Dedifferentiated amniotic fluid mesenchymal stem cell (primary cell): Measurements from ENCODE around the gene C20orf204.

Experiments
- DNase-seq: peaks from one replicate; pipeline ENCODE4 v3.0.0-alpha.2; 2016; ENCODE audit errors: extremely low spot score

Gene C20orf204

GRCh38 chr20:64042054-64042781 is 6.2 kb downstream of the C20orf204 start:
- DNase-seq: no peak

- DNase-seq: no peak
Measured at GRCh38 chr20:64043768-64044167, 7.8 kb downstream of the C20orf204 start.

GRCh38 chr20:64044484-64045247 is 8.7 kb downstream of the C20orf204 start:
- peak; percentile 77 for DNase-seq

DNA sequence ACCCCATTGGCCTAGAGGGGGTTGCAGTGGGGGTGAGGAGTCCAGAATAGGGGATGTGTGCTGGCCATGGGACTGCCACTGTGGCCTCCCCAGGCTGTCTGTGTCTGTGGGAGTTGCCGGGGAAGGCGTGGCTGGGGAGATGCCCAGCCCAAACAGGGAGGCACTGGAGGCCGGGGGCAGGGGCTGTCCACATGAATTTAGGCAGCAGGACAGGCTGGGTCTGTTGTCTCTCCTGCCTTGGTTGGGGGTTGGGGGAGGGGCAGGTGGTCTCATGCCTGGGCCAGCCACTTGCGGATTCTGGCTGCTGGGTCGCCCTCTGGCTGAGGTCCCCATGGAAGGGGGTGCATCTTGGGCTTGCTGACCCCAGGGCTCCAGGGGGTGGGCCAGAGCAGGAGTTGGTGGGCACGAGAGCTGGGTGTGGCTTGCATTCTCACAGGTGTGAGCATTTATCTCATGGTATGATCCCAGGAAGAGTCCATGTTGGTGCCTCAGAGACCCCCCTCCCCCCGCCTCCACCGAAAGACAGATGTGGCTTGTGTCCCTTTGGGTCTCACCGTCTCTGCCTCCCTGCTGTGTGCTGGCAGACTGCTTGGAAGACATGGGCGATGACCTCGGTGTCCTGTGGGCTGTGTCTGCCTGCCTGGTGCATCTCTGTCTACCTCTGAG is 9.5 kb downstream of the C20orf204 start:
- DNase-seq: no peak

GRCh38 chr20:64047046-64047389 is 11.0 kb downstream of the C20orf204 start:
- no peak for DNase-seq

DNA sequence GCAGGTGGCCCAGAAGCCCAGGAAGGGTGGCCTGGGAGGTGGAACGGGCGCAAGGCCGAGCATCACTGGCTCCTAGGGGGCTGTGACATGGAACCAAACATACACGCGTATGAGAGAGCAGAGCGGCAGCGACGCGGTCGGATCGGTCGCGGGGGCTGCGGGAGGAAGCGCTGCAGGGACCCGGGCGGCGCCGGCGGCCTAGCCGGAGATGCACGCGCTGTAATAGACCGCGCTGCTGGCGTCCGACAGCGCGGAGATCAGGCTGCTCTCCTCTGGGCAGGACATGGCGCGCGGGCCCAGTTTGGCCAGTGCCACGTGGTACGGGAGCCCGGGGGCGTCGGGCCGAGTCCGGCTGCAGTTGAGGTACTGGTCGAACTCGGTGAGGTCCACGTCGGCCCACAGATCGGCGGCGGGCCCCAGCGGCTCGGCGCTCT is 12.0 kb downstream of the C20orf204 start:
- DNase-seq: no peak

- no peak for DNase-seq
Measured at GRCh38 chr20:64048402-64049044, 12.5 kb downstream of the C20orf204 start.

DNA sequence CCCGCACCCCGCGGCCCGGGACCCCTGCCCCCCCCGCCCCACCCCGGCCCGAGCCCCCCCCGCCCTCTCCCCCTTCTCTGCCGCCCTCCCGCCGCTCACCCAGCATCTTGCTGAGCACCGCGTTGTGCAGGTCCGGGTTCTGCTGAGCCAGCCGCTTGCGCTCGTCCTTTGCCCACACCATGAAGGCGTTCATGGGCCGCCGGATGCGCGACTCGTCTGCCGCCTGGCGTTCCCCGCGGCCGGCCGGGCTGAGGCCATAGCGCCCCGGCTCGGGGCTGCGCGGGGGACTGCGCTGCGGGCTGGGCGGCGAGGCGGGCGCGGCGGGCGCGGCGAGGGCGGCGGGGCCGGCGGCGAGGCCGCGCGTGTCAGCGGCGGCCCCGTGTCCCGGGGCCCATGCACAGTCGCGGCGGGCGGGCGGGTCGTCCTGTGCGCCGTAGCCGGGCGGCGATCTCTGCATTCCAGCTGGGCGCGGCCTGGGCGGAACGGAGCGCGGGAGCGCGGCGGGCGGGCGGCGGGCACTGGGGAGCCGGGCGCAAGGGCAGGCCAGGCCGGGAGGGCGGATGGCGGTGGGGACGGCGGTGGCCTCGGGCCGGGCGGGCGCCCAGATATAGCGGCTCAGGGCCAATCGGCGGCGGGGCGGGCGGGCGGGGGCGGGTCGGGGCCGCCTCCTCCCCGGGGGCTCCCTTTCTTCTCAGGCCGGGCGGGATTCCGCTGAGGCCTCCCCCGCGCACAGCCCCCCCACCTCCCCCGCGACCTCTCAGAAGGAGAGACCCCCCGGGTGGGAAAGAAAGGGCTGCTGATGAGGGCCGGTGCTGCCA is 13.3 kb downstream of the C20orf204 start, which contains the start of gene SOX18:
Gene SOX18 (minus strand): TSS at position 580 of the 818 bp plus-strand sequence. CDS start 123 bp downstream, at position 457.
- no peak for DNase-seq

DNA sequence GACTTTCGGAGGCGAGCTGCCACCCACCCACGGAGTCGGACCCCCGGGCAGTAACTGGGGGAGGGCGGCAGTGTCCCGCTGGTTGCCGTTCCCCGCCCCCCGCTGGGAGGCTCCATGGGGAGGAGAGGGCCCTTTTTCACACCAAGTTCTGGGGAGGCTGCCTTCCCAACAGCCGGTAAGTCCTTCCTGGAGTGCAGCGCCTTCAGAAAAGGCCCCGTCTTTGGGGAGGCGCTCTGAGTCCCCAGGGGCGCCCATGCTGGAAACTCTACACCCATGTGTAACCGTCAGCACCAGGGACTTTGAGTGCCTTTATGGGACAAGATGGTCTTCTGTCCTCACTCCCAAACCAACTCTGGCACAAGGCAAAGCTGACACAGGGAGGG is 13.9 kb downstream of the C20orf204 start:
- DNase-seq: no peak

DNA sequence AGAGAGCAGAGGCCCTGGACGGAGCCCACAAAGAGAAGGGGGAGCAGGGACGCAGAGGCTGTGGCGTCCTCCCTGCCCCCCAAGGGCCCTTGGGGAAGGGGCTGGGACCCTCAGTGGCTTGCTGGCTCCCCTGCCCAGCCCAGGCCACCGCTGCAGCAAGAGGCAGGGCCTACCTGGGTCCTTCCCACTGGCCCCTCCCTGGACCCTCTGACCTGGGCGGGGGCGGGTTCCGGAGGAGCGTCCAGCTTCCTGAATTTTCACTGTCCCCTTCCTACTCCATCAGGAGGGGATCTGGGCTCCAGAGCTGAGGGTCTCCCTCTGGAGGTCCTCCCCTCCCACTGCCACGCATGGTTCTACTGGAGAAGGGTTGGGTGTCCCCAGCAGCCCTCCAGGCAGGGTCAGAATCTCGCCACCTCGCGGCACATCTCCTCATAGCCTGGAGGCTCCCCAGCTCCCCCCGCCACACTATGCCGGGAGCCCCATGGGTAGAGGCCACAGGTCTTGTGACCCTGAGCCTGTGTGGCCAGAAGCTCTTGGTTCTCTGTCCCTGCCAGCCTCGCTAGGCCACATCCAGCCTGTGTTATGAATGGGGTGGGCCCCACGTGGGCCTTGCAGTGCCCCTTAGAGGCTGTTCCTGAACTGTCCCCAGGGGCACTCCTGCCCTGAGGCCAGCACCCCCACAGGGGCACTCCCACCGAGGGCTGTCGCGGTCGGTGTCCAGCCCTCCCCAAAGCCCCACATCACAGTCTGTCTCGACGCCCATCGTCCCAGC is 14.5 kb downstream of the C20orf204 start:
- DNase-seq: no peak

DNA sequence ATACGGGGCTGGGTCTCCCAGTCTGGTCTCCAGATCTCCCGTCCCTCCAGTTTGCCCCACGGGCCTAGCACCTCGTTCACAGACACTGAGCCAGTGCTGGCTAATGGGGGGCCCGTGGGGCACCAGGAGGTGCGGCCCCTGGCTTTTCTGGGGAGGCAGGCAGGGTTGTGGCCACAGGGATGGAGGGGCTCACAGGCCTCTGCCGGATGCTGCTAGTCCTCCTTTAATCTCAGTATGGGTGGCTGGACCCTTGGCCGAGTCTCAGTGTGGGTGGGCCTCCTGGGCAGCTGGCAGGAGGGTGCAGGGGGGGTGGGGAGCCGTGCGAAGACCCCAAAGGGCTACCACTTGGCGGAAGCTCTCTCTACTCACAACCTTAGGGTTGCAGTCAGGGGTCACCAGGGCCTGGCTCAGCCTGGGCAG is 15.1 kb downstream of the C20orf204 start:
- DNase-seq: no peak

GRCh38 chr20:64051561-64052325 is 15.8 kb downstream of the C20orf204 start:
- no peak for DNase-seq

GRCh38 chr20:64052326-64052722 is 16.3 kb downstream of the C20orf204 start:
- DNase-seq: no peak

GRCh38 chr20:64052987-64053840 is 17.2 kb downstream of the C20orf204 start:
- no peak for DNase-seq

DNA sequence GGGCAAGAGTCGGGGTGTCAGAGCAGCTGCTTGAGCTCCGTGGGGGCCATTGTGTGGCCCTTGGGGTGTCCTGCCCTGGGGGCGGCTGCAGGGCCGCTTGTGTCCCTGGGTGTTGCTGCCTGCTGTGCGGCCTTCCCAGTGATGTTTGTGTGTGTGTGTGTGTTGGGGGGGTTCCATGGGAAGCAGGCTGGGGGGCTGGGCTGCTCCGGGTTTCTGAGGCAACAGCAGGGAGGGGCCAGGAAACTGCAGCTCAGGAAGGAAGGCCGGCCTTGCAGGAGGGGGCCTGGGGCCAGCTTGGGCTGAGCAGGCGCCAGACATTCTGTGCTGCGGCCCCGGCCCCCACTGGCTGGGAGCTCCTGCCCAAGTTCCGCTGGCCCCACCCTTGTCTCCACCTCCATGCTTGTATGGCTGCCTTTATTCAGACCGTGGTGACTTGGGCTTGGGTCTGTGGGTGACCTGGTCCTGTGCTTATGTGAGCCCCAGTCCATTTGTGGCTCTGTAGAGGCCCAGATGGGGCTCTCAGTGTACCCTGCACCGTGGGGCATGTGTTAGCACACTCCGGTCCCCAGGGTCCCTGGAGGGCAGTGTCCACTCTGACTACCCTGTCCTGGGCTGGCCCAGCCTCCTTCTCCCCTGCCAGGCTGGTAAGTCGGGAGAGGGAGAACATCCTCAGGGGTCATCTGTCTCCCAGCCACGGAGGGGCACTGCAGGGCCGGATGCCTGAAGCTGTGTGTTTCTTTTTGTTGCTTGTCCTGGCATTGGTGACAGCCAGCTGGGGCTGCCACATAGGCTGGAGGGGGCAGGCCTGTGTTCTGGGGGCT is 18.1 kb downstream of the C20orf204 start:
- DNase-seq: no peak

DNA sequence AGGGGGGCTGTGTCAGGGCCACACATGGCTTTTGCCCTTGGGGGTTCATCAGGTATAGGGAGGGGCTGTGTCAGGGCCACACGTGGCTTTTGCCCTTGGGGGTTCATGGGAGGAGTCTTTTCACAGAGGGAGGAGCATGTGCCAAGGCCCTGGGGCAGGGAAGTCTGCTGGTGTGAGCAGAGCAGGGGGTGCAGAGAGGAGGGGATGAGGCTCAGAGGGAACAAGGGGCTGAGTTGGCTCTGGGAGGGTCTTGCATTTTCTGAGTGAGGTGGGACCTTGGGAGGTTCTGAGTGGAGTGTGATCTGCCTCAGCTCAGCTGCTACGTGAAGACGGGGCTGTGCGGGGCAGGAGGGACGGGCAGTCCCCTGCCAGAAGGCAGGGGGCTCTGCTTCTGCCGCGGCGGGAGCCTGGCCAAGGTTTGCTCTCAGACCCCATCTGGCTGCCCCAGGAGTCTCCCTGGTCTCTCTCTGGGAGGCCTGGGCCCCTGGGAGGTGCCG is 19.5 kb downstream of the C20orf204 start:
- DNase-seq: no peak

DNA sequence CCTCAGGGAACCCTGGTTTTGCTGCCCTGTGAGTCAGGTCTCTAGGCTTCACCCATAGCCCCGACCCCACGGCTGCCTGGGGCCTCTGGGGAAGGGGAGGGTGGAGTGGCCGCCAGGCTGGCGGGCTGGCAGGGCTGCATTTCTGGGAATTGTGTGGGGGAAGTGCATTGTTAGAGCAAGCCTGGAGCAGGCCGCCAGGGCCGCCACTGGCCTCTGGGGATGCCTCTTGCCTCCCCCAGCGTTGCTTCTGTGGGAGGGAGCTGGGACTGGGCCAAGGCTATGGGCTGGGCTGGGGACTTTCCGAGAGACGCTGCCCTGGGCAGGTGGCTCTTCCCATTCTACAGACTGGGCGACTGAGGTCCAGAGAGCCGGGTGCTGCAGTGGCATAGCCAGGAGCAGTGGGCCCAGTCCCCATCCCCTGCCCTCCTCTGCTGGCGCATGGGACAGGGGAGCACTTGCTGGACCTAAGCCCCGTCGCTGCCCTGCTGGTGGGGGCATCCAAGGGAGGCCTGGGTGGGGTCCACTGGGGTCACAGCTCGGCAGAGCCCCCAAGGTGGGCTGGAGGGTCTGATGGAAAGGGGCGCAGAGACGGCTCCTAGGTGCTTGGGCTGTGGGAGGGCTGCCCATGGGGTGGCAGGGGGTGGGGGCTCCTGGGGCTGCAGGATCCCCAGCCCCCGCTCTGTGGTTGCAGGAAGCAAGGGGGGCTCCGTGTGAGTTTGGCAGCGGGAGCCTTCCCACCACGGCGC is 20.1 kb downstream of the C20orf204 start:
- no peak for DNase-seq
